Gastroesophageal sphincter (tissue), 4 donors: ENCODE data around the gene DQX1. TPM values are rescaled to one million over a fixed set of nuclear protein-coding genes. Genes with fewer than 3 reads are reported as not detected.

Experiments
- ATAC-seq: fragments of 150-250 bp; one replicate; pipeline ENCODE4 v1.9.1; 2016; ENCODE audit warnings: mild to moderate bottlenecking, moderate library complexity
- H3K27ac ChIP-seq, 4 donors: fragments of 200-600 bp; sonication (generic) in 3 of 4; 1 replicate in 3 of 4; 2 replicates in 1 of 4; pipeline ENCODE4 v1.5.1; 2016 to 2019
- H3K27me3 ChIP-seq: fragments of 200-600 bp; sonication (generic); one replicate; pipeline ENCODE4 v1.5.1; 2019
- H3K36me3 ChIP-seq, 2 donors: fragments of 200-600 bp; sonication (generic); one replicate each; pipeline ENCODE4 v1.5.1; 2019; ENCODE audit warnings: control low read depth in 1 of 2
- H3K4me1 ChIP-seq, 3 donors: fragments of 200-600 bp; sonication (generic); 1 replicate in 2 of 3; 2 replicates in 1 of 3; pipeline ENCODE4 v1.5.1; 2016 to 2019; ENCODE audit warnings: control low read depth in 2 of 3
- H3K4me3 ChIP-seq, 2 donors: fragments of 200-600 bp; sonication (generic); one replicate each; pipeline ENCODE4 v1.5.1; 2019; ENCODE audit warnings: mild to moderate bottlenecking in 1 of 2, moderate library complexity in 1 of 2
- H3K9me3 ChIP-seq, 3 donors: fragments of 200-600 bp; sonication (generic); one replicate each; pipeline ENCODE4 v1.5.1; 2017 to 2019; ENCODE audit warnings: control low read depth in 2 of 3
- CTCF ChIP-seq, 4 experiments: fragments of 200-600 bp in 2 of 4; fragments of 450-650 bp in 2 of 4; sonication (generic) in 1 of 4; IDR thresholded peaks; one replicate each; pipeline ENCODE4 v1.5.1; 2017 to 2019; ENCODE audit warnings: antibody characterized with exemption in 4 of 4, mild to moderate bottlenecking in 2 of 4, moderate library complexity in 2 of 4
- EP300 ChIP-seq: sonication (generic); formaldehyde crosslinking; IDR thresholded peaks from one replicate; pipeline ENCODE4 v1.6.1; 2017; ENCODE audit warnings: antibody characterized with exemption, mild to moderate bottlenecking
- POLR2A ChIP-seq, 2 donors: fragments of 450-650 bp; IDR thresholded peaks; one replicate each; pipeline ENCODE4 v1.6.1; 2017; ENCODE audit warnings: antibody characterized with exemption in 2 of 2, mild to moderate bottlenecking in 2 of 2, moderate library complexity in 1 of 2
- POLR2AphosphoS5 ChIP-seq: sonication (generic); formaldehyde crosslinking; IDR thresholded peaks from one replicate; pipeline ENCODE4 v1.6.1; 2017; ENCODE audit warnings: antibody characterized with exemption
- WGBS, 2 donors: methylation state at CpG; one replicate each; pipeline ENCODE4 v1.1.5; 2018; ENCODE audit warnings: low coverage in 1 of 2; 5-methylcytosine and 5-hydroxymethylcytosine counted together
- total RNA-seq, 4 donors: library from RNA; depleted of rRNA; stranded (reverse); fragments of >200 nt; gene quantifications; one replicate each; pipeline ENCODE4 v1.1.0, GENCODE V29; 2016

The DQX1 gene
- total RNA-seq, 4 donors from 2014 or later = not detected

- Histone ChIP-seq H3K27ac (peak overlapping the region in 2 of 4 donors; percentile 91 to 92), H3K9me3 (no peaks in the 10 kb centered on the region), H3K27me3 (no peaks in the 10 kb centered on the region), H3K36me3 (peaks cover 0 to 11% of the 10 kb centered on the region in 2 donors), H3K4me1 (peaks cover 0 to 58% (median 15%) of the 10 kb centered on the region in 3 donors), H3K4me3 (no peak overlapping the region)
- no peak for ATAC-seq
- WGBS, 2 donors = 75 to 86% methylated on average over 5 to 13 of the region's 21 CpGs
- TF ChIP-seq POLR2A (IDR thresholded peaks at IDR 0.05) = no peak
- TF ChIP-seq POLR2AphosphoS5 = no peak
- no peak for TF ChIP-seq CTCF (IDR thresholded peaks at IDR 0.05)
- no peak for TF ChIP-seq EP300
These were observed 26.2 kb upstream of the DQX1 start for GRCh38 chr2:74551942-74552913.

- Histone ChIP-seq H3K27me3 (no peaks in the 10 kb centered on the region), H3K4me3 (no peak overlapping the region), H3K9me3 (no peaks in the 10 kb centered on the region), H3K4me1 (peaks cover 0 to 58% (median 15%) of the 10 kb centered on the region in 3 donors), H3K36me3 (peaks cover 0 to 7% of the 10 kb centered on the region in 2 donors), H3K27ac (no peak overlapping the region)
- no peak for ATAC-seq
- no peak for TF ChIP-seq CTCF (IDR thresholded peaks at IDR 0.05)
- no peak for TF ChIP-seq EP300
- no peak for TF ChIP-seq POLR2AphosphoS5
- TF ChIP-seq POLR2A (IDR thresholded peaks at IDR 0.05) = no peak
These were observed 25.5 kb upstream of the DQX1 start for GRCh38 chr2:74551530-74551929.

- no peak overlapping the region for H3K27ac ChIP-seq
- no peak overlapping the region for H3K4me3 ChIP-seq
- ATAC-seq = no peak
- peaks cover 0 to 49% (median 11%) of the 10 kb centered on the region in 3 donors for H3K4me1 ChIP-seq
- no peaks in the 10 kb centered on the region for H3K27me3 ChIP-seq
- TF ChIP-seq POLR2A (IDR thresholded peaks at IDR 0.05) (no peak), CTCF (IDR thresholded peaks at IDR 0.05) (no peak), EP300 (no peak), POLR2AphosphoS5 (no peak)
- no peaks in the 10 kb centered on the region for H3K36me3 ChIP-seq
- no peaks in the 10 kb centered on the region for H3K9me3 ChIP-seq
- WGBS, 2 donors = 67 to 100% methylated on average over 1 of the region's 7 CpGs
These were observed 24.2 kb upstream of the DQX1 start for GRCh38 chr2:74550231-74550630.

- peak overlapping the region; percentile 10 to 85 (median 78) for H3K27ac ChIP-seq
- H3K9me3 ChIP-seq = no peaks in the 10 kb centered on the region
- 3% methylated on average over 5 of the region's 85 CpGs; no CpG with 5 or more reads in 1 of the 2 donors for WGBS, 2 donors
- ATAC-seq = peak; percentile 84
- TF ChIP-seq POLR2AphosphoS5 = no peak
- peak; percentile 41 to 46 for TF ChIP-seq POLR2A (IDR thresholded peaks at IDR 0.05)
- no peak for TF ChIP-seq EP300
- TF ChIP-seq CTCF (IDR thresholded peaks at IDR 0.05) = peak in 1 of 4 experiments; percentile 35
- H3K27me3 ChIP-seq = no peaks in the 10 kb centered on the region
- no peaks in the 10 kb centered on the region for H3K36me3 ChIP-seq
- peaks cover 0 to 43% (median 9%) of the 10 kb centered on the region in 3 donors for H3K4me1 ChIP-seq
- peak overlapping the region; percentile 21 to 69 for H3K4me3 ChIP-seq
These were observed 23.1 kb upstream of the DQX1 start for GRCh38 chr2:74548900-74549826.
